HepG2 (cell line): ENCODE measurements around the gene KLHL40. TPM values are rescaled to one million over a fixed set of nuclear protein-coding genes. Genes with fewer than 3 reads are reported as not detected.

Experiments used
- ATAC-seq: fragments of 200-7000 bp; cut with Tn5 transposase; 3 replicates; pipeline ENCODE4 v1.9.1; 2020; ENCODE audit warnings: mild to moderate bottlenecking, moderate library complexity
- BruUV-seq: library from RNA; stranded (reverse); fragments of 400-500 nt; replicated peaks from 2 replicates; lab custom pipeline; 2021; lab: Mats Ljungman, UMichigan
- CTCF ChIA-PET: fragments of 300-600 bp; formaldehyde crosslinking; extraction: SDS; loops from one replicate; lab custom pipeline; 2021; ENCODE audit warnings: low total read pairs, inconsistent platforms, low intra/inter-chr PET ratio; lab: Yijun Ruan, JAX
- POLR2A ChIA-PET: fragments of 350-600 bp; sonication (Branson Sonifier 250); formaldehyde crosslinking; loops from one replicate; lab custom pipeline; 2020; ENCODE audit warnings: antibody characterized with exemption, inconsistent platforms; lab: Yijun Ruan, JAX
- DNase-seq: peaks from one replicate; pipeline ENCODE4 v3.0.0-alpha.2; 2015; ENCODE audit warnings: low spot score
- FAIRE-seq: peaks from 3 replicates; lab custom pipeline; 2011; peaks lifted over from hg19 to GRCh38; lab: Jason Lieb, UNC
- H2AFZ ChIP-seq: one replicate; pipeline ENCODE4 v1.6.1; 2011; ENCODE audit warnings: low read length, inconsistent platforms
- H3K27ac ChIP-seq: fragments of 300-600 bp; 3 replicates; pipeline ENCODE4 v1.8.0; 2011; ENCODE audit warnings: mixed run types, mild to moderate bottlenecking, mixed read lengths, low read length, inconsistent platforms; ENCODE audit not compliant: insufficient read depth; ENCODE audit errors: extremely low read length
- H3K27me3 ChIP-seq, 2 experiments: fragments of 200-600 bp in 1 of 2; 2 replicates in 1 of 2; 3 replicates in 1 of 2; pipeline versions ENCODE4 v1.6.0 to v1.8.0; 2011; ENCODE audit warnings: low read length in 2 of 2, mild to moderate bottlenecking in 2 of 2, moderate library complexity in 2 of 2, inconsistent platforms in 1 of 2; ENCODE audit not compliant: insufficient read depth in 2 of 2, control insufficient read depth in 1 of 2
- H3K36me3 ChIP-seq, 2 experiments: fragments of 200-600 bp in 1 of 2; replicated peaks in 1 of 2; 2 replicates in 1 of 2; 3 replicates in 1 of 2; pipeline versions ENCODE4 v1.5.1 to v1.8.0; 2011; ENCODE audit warnings: low read length in 2 of 2, inconsistent platforms in 1 of 2; ENCODE audit not compliant: insufficient read depth in 2 of 2, control insufficient read depth in 1 of 2
- H3K4me1 ChIP-seq: 2 replicates; pipeline ENCODE4 v1.5.1; 2012; ENCODE audit warnings: low read length, inconsistent platforms; ENCODE audit not compliant: insufficient read depth
- H3K4me2 ChIP-seq: 2 replicates; pipeline ENCODE4 v1.6.0; 2011; ENCODE audit warnings: low read depth, low read length, inconsistent platforms
- H3K4me3 ChIP-seq, 3 experiments: fragments of 200-600 bp in 1 of 3; sonication (generic), shearing (Covaris generic) in 1 of 3; replicated peaks in 1 of 3; 2 replicates each; pipeline ENCODE4 v1.5.1; 2011 to 2016; ENCODE audit warnings: low read length in 3 of 3, inconsistent platforms in 2 of 3, low read depth in 2 of 3, mild to moderate bottlenecking in 2 of 3, control low read depth in 1 of 3, mixed read lengths in 1 of 3; ENCODE audit not compliant: insufficient read depth in 1 of 3
- H3K79me2 ChIP-seq: one replicate; pipeline ENCODE4 v1.6.1; 2011; ENCODE audit warnings: low read length, inconsistent platforms; ENCODE audit not compliant: insufficient read depth
- H3K9ac ChIP-seq: 2 replicates; pipeline ENCODE4 v1.6.0; 2011; ENCODE audit warnings: mild to moderate bottlenecking, low read depth, low read length, inconsistent platforms; ENCODE audit not compliant: insufficient read depth
- H3K9me3 ChIP-seq: 2 replicates; pipeline ENCODE4 v1.5.1; 2012; ENCODE audit warnings: mild to moderate bottlenecking, low read length
- H4K20me1 ChIP-seq: 2 replicates; pipeline ENCODE4 v1.6.0; 2011; ENCODE audit warnings: inconsistent platforms, mild to moderate bottlenecking, low read length, moderate library complexity; ENCODE audit not compliant: insufficient read depth
- PTBP1 ChIP-seq: fragments of 200-400 bp; formaldehyde crosslinking; IDR thresholded peaks from 2 replicates; pipeline ENCODE4 v1.6.1; 2018; ENCODE audit warnings: low read length, low read depth; ENCODE audit not compliant: poor library complexity, severe bottlenecking
- ZNF274 ChIP-seq: sonication (generic); formaldehyde crosslinking; IDR thresholded peaks from 2 replicates; pipeline ENCODE4 v1.5.1; 2020; ENCODE audit warnings: mild to moderate bottlenecking, missing genetic modification reagents
- ZNF883 ChIP-seq: sonication (generic); formaldehyde crosslinking; IDR thresholded peaks from 2 replicates; pipeline ENCODE4 v1.5.1; 2020; ENCODE audit warnings: mild to moderate bottlenecking, missing genetic modification reagents; ENCODE audit errors: not compliant biosample characterization
- WGBS: methylation state at CpG from one replicate; pipeline ENCODE4 v1.1.6; 2017; ENCODE audit warnings: low lambda C conversion rate; 5-methylcytosine and 5-hydroxymethylcytosine counted together
- in situ Hi-C: cut with HindIII; loops from 2 replicates; pipeline ENCODE4 v1.10.0; 2017; ENCODE audit warnings: low pct_unique_long_range_greater_than_20kb; ENCODE audit not compliant: extremely low pct_ligation_motif_present
- intact Hi-C: fragments of 100-400 bp; cut with micrococcal nuclease; formaldehyde crosslinking; loops from one replicate; pipeline ENCODE4 v1.10.0; 2022; ENCODE audit not compliant: unreplicated experiment
- polyA plus RNA-seq, 8 experiments: library from polyadenylated mRNA; depleted of rRNA in 3 of 8; stranded (reverse) in 7 of 8; unstranded in 1 of 8; fragments of >200 nt; fragmentation: Illumina TruSeq in 4 of 8; extraction: Trizol in 4 of 8; gene quantifications; 2 replicates each; pipeline versions ENCODE4 v1.2.1 to v1.2.3, GENCODE V29; 2011 to 2016; ENCODE audit warnings: low read depth in 4 of 8, missing spikeins in 1 of 8, mixed read lengths in 1 of 8; ENCODE audit not compliant: insufficient read depth in 1 of 8
- total RNA-seq, 5 experiments: library from RNA; depleted of rRNA; stranded (reverse); fragments of >200 nt; fragmentation: Illumina TruSeq; extraction: Trizol; gene quantifications; 2 replicates each; pipeline ENCODE4 v1.2.3, GENCODE V29; 2016; ENCODE audit warnings: low read depth in 1 of 5
- TF ChIP-seq, protein P1 (sequence below): sonication (generic); formaldehyde crosslinking; IDR thresholded peaks from 2 replicates; pipeline ENCODE4 v1.5.0; 2020; ENCODE audit warnings: missing genetic modification reagents
- TF ChIP-seq, protein P2 (sequence below): sonication (generic); formaldehyde crosslinking; IDR thresholded peaks from 2 replicates; pipeline ENCODE4 v1.5.1; 2020; ENCODE audit warnings: mild to moderate bottlenecking, missing genetic modification reagents, moderate library complexity

The KLHL40 gene
- total and polyA plus RNA-seq, 2 of the 13 experiments (the other 11 are each of a cell fraction or from before 2014, with no cell fraction given), result not detected

DNA sequence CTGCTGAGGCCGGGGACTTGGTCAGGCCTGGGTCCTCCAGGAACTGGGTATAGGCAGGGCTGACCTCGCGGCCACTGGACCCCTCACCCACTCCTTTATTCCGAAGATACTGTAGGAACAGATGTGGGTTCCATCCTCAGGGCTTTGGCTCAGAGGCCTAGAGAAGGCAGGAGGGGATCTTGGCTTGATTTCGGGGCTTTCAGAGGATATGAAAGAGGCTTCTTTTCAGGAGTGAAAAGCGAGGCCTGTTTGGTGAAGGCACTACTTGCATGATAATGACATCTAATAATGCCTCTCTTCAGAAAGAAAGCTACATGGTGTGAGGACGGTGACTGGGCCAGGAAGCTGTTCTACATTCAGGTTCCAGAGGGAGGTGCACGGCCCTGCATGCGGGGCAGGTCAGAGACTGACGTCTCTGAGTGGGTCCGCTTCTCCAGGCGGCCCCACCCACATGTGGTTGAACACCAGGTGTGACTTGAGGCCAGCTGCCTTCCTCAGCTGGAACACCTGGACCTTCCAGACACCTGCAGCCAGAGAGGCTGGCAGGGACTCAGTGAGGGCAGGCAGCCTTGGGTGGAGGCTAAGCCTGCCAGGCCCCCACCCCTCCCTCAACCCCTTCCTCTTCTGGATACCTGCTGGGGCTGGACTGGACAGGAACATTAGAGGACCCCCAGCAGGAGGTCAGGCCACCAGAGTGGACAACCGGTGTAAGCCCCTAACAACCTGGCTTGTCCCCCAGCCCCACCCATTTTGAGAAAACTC, 48.3 kb downstream of the KLHL40 start (continued):
- TF ChIP-seq, protein P1, sequence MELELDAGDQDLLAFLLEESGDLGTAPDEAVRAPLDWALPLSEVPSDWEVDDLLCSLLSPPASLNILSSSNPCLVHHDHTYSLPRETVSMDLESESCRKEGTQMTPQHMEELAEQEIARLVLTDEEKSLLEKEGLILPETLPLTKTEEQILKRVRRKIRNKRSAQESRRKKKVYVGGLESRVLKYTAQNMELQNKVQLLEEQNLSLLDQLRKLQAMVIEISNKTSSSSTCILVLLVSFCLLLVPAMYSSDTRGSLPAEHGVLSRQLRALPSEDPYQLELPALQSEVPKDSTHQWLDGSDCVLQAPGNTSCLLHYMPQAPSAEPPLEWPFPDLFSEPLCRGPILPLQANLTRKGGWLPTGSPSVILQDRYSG (CRISPR knock-in tag), result no peak

DNA sequence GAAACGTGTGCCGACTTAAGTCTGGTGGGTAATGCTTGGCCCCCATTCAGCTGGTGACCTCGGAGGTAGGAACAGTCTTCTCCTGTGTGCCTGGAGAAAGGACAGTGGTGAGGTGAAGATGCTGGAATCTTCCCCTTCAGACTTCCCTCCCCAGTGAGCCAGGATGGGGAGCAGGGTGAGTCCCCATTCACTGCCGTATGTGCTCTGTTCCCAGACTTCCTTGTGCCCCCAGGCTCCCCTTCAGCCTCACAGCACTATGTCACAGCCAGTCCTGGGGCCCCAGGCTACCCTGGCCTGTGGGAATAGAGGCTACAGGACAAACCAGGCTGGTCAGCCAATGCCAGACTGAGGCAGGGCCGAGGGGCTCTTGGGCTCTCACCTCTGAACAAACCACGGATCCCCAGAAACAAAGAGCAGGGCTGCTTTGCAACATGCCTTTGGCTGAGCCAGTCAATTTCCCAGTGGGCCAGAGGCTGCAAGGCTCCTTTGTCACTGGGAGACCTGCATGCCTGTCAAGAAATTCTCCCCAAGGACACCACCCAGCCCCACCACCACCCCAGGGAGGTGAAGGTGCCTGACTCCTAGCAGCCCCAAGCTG, 49.0 kb downstream of the KLHL40 start:
- intact Hi-C loops (loop anchor here (5.0 kb wide), 2 partner anchors 82 to 132 kb away; partner anchors contain the start of genes NKTR and ZBTB47), in situ Hi-C loops (no loop called here)
- H3K9ac ChIP-seq, result no peak overlapping the region
- H3K27ac ChIP-seq, result no peak overlapping the region
- H3K9me3 ChIP-seq, result no peaks in the 10 kb centered on the region
- 0 out of 2 replicates have a peak, but pooled peaks have one; percentile 21 for TF ChIP-seq ZNF274 (CRISPR knock-in tag)
- TF ChIP-seq ZNF883 (CRISPR knock-in tag), result peak; percentile 43
- TF ChIP-seq PTBP1, result no peak
- TF ChIP-seq, protein P2, sequence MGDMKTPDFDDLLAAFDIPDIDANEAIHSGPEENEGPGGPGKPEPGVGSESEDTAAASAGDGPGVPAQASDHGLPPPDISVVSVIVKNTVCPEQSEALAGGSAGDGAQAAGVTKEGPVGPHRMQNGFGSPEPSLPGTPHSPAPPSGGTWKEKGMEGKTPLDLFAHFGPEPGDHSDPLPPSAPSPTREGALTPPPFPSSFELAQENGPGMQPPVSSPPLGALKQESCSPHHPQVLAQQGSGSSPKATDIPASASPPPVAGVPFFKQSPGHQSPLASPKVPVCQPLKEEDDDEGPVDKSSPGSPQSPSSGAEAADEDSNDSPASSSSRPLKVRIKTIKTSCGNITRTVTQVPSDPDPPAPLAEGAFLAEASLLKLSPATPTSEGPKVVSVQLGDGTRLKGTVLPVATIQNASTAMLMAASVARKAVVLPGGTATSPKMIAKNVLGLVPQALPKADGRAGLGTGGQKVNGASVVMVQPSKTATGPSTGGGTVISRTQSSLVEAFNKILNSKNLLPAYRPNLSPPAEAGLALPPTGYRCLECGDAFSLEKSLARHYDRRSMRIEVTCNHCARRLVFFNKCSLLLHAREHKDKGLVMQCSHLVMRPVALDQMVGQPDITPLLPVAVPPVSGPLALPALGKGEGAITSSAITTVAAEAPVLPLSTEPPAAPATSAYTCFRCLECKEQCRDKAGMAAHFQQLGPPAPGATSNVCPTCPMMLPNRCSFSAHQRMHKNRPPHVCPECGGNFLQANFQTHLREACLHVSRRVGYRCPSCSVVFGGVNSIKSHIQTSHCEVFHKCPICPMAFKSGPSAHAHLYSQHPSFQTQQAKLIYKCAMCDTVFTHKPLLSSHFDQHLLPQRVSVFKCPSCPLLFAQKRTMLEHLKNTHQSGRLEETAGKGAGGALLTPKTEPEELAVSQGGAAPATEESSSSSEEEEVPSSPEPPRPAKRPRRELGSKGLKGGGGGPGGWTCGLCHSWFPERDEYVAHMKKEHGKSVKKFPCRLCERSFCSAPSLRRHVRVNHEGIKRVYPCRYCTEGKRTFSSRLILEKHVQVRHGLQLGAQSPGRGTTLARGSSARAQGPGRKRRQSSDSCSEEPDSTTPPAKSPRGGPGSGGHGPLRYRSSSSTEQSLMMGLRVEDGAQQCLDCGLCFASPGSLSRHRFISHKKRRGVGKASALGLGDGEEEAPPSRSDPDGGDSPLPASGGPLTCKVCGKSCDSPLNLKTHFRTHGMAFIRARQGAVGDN (CRISPR knock-in tag), result 0 out of 2 replicates have a peak, but pooled peaks have one; percentile 4
- no peak for DNase-seq
- no peaks in the 10 kb centered on the region for H4K20me1 ChIP-seq
- H3K79me2 ChIP-seq, result no peaks in the 10 kb centered on the region
- no peak for FAIRE-seq
- ChIA-PET POLR2A (interaction anchor here (1.5 to 2.7 kb wide), 2 partner anchors 22 to 152 kb away, joined by 5 to 18 read pairs; no protein-coding TSS in a partner anchor), CTCF (no interaction called here)
- no peak for ATAC-seq
- no peak overlapping the region for H2AFZ ChIP-seq
- no peaks in the 10 kb centered on the region for H3K36me3 ChIP-seq
- peaks cover 66% of the 10 kb centered on the region for H3K4me1 ChIP-seq
- H3K4me3 ChIP-seq, result no peak overlapping the region
- BruUV-seq, result no TSS peak
- whole genome bisulfite sequencing, result no CpG with 5 or more reads among the region's 6 CpGs
- H3K27me3 ChIP-seq, result no peaks in the 10 kb centered on the region
- H3K4me2 ChIP-seq, result no peak overlapping the region
